GM04503 (cell line): ENCODE results near the gene PSME4.
"Not testable (repeated sequence)": the region's sequence is repeated elsewhere in the genome, so short reads cannot be mapped to it uniquely, and the experiment has no call there.

Source experiments
- DNase-seq: peaks from one replicate; pipeline ENCODE4 v3.0.0-alpha.2; 2012; ENCODE audit warnings: low read depth

PSME4 gene

GRCh38 chr2:53842891-53843290 lies 127.9 kb downstream of the PSME4 start:
- no peak for DNase-seq

GRCh38 chr2:53841651-53842050 lies 129.1 kb downstream of the PSME4 start:
- not testable (repeated sequence) for DNase-seq

- no peak for DNase-seq
Measured at GRCh38 chr2:53840580-53840979, 130.2 kb downstream of the PSME4 start.

- DNase-seq: not testable (repeated sequence)
Measured at GRCh38 chr2:53829980-53830290, 140.9 kb downstream of the PSME4 start.

GRCh38 chr2:53829273-53829979 lies 141.4 kb downstream of the PSME4 start:
- no peak for DNase-seq

GRCh38 chr2:53828331-53828730 lies 142.5 kb downstream of the PSME4 start:
- DNase-seq: no peak

GRCh38 chr2:53827398-53828175 lies 143.2 kb downstream of the PSME4 start:
- peak; percentile 9 for DNase-seq

- DNase-seq: peak; percentile 11
Measured at GRCh38 chr2:53826587-53827397, 144.0 kb downstream of the PSME4 start.

- no peak for DNase-seq
Measured at GRCh38 chr2:53826030-53826410, 144.8 kb downstream of the PSME4 start.

GRCh38 chr2:53823639-53824038 lies 147.2 kb downstream of the PSME4 start:
- not testable (repeated sequence) for DNase-seq

- no peak for DNase-seq
Measured at GRCh38 chr2:53821810-53822209, 149.0 kb downstream of the PSME4 start.

- DNase-seq: no peak
Measured at GRCh38 chr2:53820711-53821110, 150.1 kb downstream of the PSME4 start.

GRCh38 chr2:53820048-53820447 lies 150.7 kb downstream of the PSME4 start:
- DNase-seq: no peak

- no peak for DNase-seq
Measured at GRCh38 chr2:53819634-53820033, 151.2 kb downstream of the PSME4 start.

GRCh38 chr2:53818854-53819435 lies 151.8 kb downstream of the PSME4 start:
- no peak for DNase-seq
